HG03558 (cell line): ENCODE results near the gene POLA2.

ENCODE experiments used
- ATAC-seq: cut with Tn5 transposase; IDR thresholded peaks from one replicate; pipeline ENCODE4 v1.9.1; 2021; ENCODE audit warnings: moderate number of reproducible peaks; ENCODE audit not compliant: unreplicated experiment; ENCODE audit errors: extremely low read depth

Gene POLA2

GRCh38 chr11:65279741-65280440, 18.1 kb downstream of the POLA2 start:
- ATAC-seq, result no peak

GRCh38 chr11:65280646-65281045, 18.9 kb downstream of the POLA2 start:
- no peak for ATAC-seq

GRCh38 chr11:65286686-65287085, 24.9 kb downstream of the POLA2 start:
- ATAC-seq, result no peak

DNA sequence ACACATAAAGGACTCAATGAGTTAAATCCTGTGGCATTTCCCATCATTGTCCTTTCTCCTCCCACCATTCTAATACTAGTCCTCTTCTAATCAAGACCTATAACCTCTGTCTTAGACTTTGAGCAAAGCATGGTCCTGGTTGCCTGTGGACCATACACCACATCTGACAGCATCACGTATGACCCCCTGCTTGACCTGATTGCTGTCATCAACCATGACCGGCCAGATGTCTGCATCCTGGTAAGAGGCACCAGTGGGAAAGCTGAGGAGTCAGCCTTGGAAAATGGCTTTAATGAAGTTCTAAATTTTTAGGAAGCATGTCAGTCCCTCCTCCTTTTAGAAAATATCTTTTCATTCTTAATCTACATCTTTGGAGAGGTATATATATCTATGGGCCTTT, 25.8 kb downstream of the POLA2 start:
- no peak for ATAC-seq

- ATAC-seq, result no peak
Measured at GRCh38 chr11:65288706-65289536, 27.2 kb downstream of the POLA2 start.

DNA sequence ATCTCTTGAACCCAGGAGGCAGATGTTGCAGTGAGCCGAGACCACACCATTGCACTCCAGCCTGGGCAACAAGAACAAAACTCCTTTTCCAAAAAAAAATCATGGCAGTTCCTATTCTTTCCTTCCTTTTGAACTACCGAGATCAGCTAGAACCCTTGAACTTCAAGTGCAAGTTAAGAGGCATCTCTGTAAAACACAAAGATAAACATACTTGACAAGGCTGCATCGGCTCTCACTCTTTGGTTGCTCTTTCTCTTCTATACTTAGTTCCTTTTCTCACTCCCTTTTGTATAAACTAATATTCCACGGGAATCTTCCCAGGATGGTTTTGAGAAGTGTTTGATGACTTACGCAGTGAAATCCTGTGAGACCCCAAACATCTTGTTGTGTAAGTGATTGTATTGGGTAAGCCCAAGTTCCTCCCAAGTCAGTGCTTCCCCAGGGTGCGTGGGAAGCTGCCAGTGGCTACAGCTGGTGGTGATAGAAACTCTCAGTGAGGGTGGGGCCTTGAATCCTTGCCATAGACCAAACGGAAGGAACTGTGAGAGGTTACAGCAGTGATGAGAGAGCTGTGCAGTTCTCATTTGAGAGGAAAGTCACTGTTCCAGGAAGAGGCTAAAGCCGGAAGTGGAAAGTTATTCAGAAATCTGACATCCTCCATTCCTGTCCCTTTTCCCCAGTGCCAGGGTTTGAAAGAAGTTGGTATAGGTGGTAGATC, 28.8 kb downstream of the POLA2 start:
- no peak for ATAC-seq

GRCh38 chr11:65291613-65292012, 29.9 kb downstream of the POLA2 start:
- ATAC-seq, result no peak

GRCh38 chr11:65292890-65293289, 31.1 kb downstream of the POLA2 start:
- no peak for ATAC-seq

GRCh38 chr11:65293909-65294381, 32.2 kb downstream of the POLA2 start:
- ATAC-seq, result no peak

DNA sequence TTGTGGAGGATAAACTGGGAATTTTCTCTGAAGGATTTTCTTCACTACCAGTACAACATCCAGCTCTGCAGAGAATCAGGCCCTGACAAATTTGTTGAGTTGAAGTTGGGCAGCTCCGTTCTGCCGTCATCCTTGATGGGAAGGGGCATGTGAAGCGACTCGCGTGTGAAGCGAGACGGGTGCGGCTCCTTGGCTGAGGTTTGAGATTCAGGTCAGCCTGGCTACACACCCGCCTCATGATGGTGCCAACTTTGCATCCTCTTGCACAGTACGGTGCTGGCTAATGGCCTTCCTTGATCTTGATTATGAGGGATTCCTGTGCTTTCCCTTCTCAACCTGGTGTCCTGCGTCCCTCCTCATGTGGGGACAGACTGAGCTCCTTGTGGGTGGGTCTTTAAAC, 33.2 kb downstream of the POLA2 start:
- ATAC-seq, result no peak

- no peak for ATAC-seq
Measured at GRCh38 chr11:65295571-65296341, 34.0 kb downstream of the POLA2 start.

GRCh38 chr11:65297026-65297672, 35.4 kb downstream of the POLA2 start:
- ATAC-seq, result no peak

DNA sequence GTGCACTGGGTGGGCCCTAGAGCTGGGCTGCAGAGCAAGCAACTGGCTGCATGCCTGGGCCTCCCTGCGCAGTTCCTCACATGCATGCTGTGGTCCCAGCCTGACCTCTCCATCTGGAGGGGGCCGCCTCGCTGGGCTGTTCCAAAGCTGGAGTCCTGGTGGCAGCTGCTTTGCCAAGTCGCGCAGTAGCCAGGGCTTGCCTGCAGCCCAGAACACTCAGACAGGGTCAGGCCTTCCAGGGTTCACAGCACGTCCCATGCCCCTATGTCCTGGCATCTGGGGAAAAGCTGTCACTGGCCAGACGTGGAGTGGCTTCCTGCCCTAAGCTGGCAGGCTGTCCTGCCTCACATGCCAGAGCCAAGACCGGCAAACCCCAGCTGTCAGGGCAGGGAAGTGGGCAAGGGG, 36.4 kb downstream of the POLA2 start:
- no peak for ATAC-seq

DNA sequence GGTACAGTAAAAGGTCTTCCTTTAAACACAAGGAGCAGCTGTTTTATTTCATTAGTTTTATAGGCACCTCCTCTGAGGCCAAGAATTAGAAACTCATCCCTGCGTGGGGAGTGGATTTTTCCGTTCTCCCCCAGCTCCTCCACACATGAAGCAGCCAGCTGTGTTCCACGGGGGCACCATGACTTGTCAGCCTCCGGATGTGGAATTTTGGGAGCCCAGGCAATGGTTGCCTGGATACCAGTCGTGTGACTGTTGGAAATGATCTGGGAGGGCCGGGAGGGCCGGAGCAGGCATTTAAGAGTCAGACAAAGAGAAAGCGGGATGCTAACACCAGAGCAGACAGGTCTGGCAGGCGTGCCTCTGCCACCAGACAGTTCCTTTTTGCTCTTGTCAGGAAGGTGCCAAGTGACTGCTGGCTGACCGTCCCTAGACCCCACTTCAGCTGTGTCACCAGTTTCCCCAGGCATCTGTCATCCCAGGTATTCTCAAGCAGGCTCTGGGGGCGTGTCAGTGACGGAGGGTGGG, 37.0 kb downstream of the POLA2 start:
- no peak for ATAC-seq

DNA sequence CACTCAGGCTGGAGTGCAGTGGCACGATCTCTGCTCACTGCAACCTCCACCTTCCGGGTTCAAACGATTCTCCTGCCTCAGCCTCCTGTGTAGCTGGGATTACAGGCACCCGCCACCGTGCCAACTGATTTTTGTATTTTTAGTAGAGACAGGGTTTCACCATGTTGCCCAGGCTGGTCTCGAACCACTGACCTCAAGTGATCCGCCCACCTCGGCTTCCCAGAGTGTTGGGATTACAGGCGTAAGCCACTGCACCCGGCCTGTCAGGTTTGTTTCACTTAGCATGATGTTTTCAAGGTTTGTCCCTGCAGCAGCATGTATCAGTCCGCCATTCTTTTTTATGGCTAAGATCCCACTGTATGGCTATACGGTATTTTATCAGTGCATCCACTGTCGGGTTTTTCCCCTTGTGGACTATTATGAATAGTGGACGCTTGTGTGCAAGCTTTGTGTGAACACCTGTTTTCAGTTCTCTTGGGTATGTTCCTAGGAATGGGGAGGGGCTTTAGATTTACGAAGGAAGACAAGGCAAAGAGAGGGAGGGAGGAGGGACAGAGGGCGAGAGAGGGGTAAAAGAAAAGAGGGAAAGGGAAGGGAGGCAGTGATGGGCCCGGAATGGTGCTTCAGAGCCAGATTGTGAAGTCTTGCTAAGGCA, 39.0 kb downstream of the POLA2 start:
- no peak for ATAC-seq

DNA sequence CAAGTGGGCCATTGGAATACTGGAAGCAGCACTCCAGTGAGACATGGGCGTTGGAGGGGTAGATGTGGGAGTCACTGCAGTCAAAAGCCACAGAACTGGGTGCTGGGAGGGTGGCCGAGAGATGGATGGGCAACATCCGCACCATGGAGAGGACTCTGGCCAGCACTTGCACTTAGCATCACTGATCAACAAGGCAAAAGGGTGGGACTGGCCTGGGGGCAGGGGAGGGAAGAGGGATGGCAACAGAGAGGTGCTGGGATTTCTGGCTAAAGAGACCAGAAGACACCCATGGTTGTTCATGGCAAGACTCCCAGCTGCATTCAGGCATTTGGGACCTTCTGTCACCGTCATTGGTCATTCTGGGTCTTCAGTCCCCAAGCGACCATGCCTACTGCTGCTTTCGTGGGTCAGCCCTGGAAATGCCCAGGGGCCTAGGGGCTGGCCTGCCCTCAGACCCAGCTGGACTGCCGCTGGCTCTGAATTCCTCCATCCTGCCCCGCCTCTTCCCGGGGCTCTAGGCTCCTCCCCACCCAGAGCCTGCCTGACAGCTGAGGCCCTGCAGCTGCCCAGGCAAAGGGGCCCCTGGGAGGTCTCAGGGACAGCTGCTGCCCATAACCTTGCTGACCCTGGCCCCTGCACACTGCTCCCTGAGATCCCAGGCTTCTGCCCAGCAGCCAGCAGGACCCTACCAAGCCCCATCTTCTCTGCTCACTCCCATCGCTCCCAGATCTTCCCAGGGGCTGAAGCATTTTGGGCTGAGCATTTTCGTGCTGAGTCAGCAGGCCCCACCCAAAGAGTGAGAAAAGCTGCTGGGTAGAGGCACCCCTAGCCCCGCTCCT, 39.9 kb downstream of the POLA2 start:
- ATAC-seq, result no peak

GRCh38 chr11:65303555-65303954, 41.8 kb downstream of the POLA2 start:
- ATAC-seq, result no peak

GRCh38 chr11:65304110-65304509, 42.3 kb downstream of the POLA2 start:
- ATAC-seq, result no peak
